Kidney (tissue), 14 donors: ENCODE results near the gene MSMO1. TPM values are rescaled to one million over a fixed set of nuclear protein-coding genes. Genes with fewer than 3 reads are reported as not detected.

ENCODE experiments used
- DNase-seq, 5 donors: peaks; one replicate each; pipeline ENCODE4 v3.0.0-alpha.2; 2013 to 2020
- FAIRE-seq: peaks from 2 replicates; lab custom pipeline; 2012; peaks lifted over from hg19 to GRCh38; lab: Jason Lieb, UNC
- H3K27ac ChIP-seq, 2 donors: one replicate each; pipeline ENCODE4 v1.7.0; 2013; ENCODE audit warnings: low read depth in 2 of 2, low read length in 2 of 2, inconsistent platforms in 1 of 2
- H3K27me3 ChIP-seq: one replicate; pipeline ENCODE4 v1.7.1; 2013; ENCODE audit warnings: low read length, inconsistent platforms; ENCODE audit not compliant: control insufficient read depth, insufficient read depth
- H3K36me3 ChIP-seq, 3 donors: one replicate each; pipeline versions ENCODE4 v1.7.0 to v1.7.1; 2013; ENCODE audit warnings: low read length in 3 of 3, control low read depth in 1 of 3, inconsistent platforms in 1 of 3; ENCODE audit not compliant: insufficient read depth in 3 of 3, control insufficient read depth in 2 of 3
- H3K4me1 ChIP-seq, 3 donors: one replicate each; pipeline versions ENCODE4 v1.7.0 to v1.7.1; 2013; ENCODE audit warnings: low read length in 3 of 3, inconsistent platforms in 1 of 3, low read depth in 1 of 3; ENCODE audit not compliant: control insufficient read depth in 2 of 3, insufficient read depth in 2 of 3
- H3K4me3 ChIP-seq, 3 donors: one replicate each; pipeline versions ENCODE4 v1.7.0 to v1.8.1; 2013; ENCODE audit warnings: low read length in 3 of 3, control low read depth in 1 of 3, inconsistent platforms in 1 of 3
- H3K9ac ChIP-seq, 3 donors: one replicate each; pipeline versions ENCODE4 v1.7.0 to v1.7.1; 2013; ENCODE audit warnings: low read length in 3 of 3, control low read depth in 1 of 3, inconsistent platforms in 1 of 3
- H3K9me3 ChIP-seq, 3 donors: one replicate each; pipeline versions ENCODE4 v1.7.0 to v1.7.1; 2013; ENCODE audit warnings: low read length in 3 of 3, control low read depth in 1 of 3, inconsistent platforms in 1 of 3; ENCODE audit not compliant: control insufficient read depth in 2 of 3, insufficient read depth in 1 of 3
- intact Hi-C: fragments of 100-400 bp; cut with DNase I; formaldehyde crosslinking; loops from one replicate; pipeline ENCODE4 v1.11.1; 2022
- polyA plus RNA-seq: library from polyadenylated mRNA; stranded (reverse); fragments of 350-450 nt; fragmentation: Illumina TruSeq; extraction: RNeasy Lipid Tissue Mini Kit (QIAGEN cat#74804); gene quantifications from one replicate; pipeline ENCODE4 v1.2.3, GENCODE V29; 2014; ENCODE audit warnings: low read depth, low replicate concordance; ENCODE audit not compliant: insufficient read depth
- total RNA-seq: library from RNA; stranded (reverse); fragmentation: NEBNext Ultra II Directional; extraction: Animal tissue kit (Norgen Biotek cat#: 25700); gene quantifications from one replicate; pipeline ENCODE4 v1.2.1, GENCODE V29; 2021
- TF ChIP-seq, protein P1 (sequence below): IDR thresholded peaks from 3 replicates; pipeline ENCODE4 v1.5.1; 2012; ENCODE audit warnings: mild to moderate bottlenecking, moderate library complexity, borderline replicate concordance; ENCODE audit not compliant: insufficient read depth; ENCODE audit errors: extremely low read depth
- donor health status: control.
- donor health status: control.
- donor health status: control.
- donor health status: control.
- donor health status: control.
- donor health status: DM: yes; HTN: yes; CAD: no.
- donor health status: Normal renal cell carcinoma (clear cell type).

Gene MSMO1
- total and polyA plus RNA-seq, 2 donors from 2014 or later: 32.4 to 91.4 TPM

DNA sequence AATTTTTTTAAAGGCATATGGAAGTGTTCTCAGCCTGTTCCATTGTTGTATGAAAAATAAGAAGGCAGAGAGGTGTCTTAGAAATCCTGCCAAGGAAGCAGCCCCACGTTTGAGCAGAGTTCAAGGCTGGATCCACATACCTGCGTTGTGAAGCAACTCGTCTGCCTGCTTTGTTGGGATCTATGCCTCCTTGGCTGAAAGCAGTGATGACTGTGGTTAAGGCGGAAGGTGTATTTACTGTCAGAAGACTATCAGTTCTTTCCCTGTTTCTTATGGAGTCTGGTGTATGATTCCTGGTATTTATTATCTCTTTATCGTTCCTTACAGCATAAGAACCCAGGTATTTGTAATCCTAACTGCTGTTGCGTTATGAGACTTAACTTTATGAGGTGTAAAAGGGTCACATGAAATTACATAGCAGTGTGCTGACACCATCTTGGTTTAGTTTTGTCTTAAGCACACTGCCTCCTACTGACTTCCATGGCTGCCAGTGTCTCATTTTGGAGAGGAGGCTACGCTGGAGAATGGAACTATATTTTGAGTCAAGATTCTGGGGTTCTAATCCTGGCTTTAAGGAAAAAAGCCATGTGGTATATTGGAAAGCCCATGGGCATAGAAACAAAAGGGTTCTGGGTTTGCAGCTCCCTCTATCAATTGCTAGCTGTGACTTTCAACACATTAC is 3.1 kb upstream of the MSMO1 start:
- no peaks in the 10 kb centered on the region for H3K36me3 ChIP-seq
- no peak overlapping the region for H3K4me3 ChIP-seq
- FAIRE-seq: no peak
- intact Hi-C loops: no loop called here
- TF ChIP-seq, protein P1, sequence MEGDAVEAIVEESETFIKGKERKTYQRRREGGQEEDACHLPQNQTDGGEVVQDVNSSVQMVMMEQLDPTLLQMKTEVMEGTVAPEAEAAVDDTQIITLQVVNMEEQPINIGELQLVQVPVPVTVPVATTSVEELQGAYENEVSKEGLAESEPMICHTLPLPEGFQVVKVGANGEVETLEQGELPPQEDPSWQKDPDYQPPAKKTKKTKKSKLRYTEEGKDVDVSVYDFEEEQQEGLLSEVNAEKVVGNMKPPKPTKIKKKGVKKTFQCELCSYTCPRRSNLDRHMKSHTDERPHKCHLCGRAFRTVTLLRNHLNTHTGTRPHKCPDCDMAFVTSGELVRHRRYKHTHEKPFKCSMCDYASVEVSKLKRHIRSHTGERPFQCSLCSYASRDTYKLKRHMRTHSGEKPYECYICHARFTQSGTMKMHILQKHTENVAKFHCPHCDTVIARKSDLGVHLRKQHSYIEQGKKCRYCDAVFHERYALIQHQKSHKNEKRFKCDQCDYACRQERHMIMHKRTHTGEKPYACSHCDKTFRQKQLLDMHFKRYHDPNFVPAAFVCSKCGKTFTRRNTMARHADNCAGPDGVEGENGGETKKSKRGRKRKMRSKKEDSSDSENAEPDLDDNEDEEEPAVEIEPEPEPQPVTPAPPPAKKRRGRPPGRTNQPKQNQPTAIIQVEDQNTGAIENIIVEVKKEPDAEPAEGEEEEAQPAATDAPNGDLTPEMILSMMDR: no peak
- H3K9ac ChIP-seq: no peak overlapping the region
- H3K27me3 ChIP-seq: no peaks in the 10 kb centered on the region
- no peak overlapping the region for H3K27ac ChIP-seq
- no peaks in the 10 kb centered on the region for H3K9me3 ChIP-seq
- DNase-seq: no peak
- H3K4me1 ChIP-seq: peaks cover 0 to 10% (median 2%) of the 10 kb centered on the region in 3 donors

DNA sequence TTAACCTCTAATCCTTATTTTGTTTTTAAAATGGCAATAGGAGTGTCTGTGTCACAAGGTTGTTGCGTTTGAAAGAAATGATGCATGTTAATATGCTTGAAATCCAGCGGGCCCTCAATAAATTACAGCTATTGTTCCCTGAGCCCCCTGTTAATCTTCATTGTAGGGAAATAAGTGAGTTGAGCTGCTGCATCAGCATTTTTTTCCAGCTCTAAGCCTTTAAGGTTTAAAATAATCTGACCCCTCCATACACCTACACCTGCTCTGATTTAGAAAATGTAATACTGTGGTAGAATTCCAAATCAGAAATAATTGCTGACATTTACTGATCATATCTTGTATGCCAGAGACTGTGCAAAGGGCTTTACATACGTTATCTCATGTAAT is 2.6 kb upstream of the MSMO1 start:
- Histone ChIP-seq H3K4me3 (no peak overlapping the region), H3K9ac (no peak overlapping the region), H3K27ac (no peak overlapping the region), H3K9me3 (no peaks in the 10 kb centered on the region), H3K27me3 (no peaks in the 10 kb centered on the region), H3K36me3 (no peaks in the 10 kb centered on the region), H3K4me1 (peaks cover 0 to 10% (median 2%) of the 10 kb centered on the region in 3 donors)
- intact Hi-C loops: no loop called here
- DNase-seq: no peak
- no peak for FAIRE-seq
- TF ChIP-seq, protein P1: no peak

DNA sequence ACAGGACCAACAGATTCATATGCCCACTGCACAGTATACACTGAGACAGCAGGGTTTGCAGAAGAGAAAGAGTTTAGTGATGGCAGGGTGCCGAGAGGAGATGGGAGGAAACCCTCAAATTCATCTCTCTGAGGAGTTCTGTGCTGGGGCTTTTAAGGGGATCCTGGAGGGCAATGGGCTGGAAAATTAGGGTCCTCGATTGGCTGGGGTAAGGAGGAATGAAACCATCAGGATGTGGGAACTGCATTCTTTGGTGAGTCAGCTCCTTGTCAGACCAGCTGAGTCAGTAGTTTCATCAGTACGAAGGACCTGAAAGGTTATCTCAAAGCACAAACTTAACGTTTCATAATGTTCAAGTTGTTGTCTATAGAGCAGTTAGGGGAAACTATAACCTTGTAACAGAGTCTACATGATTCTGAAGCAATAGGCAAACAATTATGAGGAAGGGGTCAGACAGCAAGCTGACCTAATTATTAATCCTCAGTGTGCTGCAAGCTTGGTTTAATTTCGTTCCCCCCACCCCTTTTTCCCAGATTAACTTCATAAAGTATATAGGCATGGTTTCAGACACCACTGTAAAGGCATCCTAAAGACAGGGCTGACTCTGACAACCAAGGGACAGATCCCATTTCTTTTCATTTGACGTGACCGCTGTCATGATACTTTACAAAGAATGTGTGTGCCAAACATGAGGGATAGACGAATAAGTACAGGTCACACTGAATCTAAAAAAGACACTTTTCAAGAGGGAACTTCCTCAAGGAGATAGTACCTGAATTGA is 1.5 kb upstream of the MSMO1 start:
- FAIRE-seq: no peak
- no peaks in the 10 kb centered on the region for H3K27me3 ChIP-seq
- intact Hi-C loops: no loop called here
- peaks cover 0 to 10% (median 10%) of the 10 kb centered on the region in 3 donors for H3K4me1 ChIP-seq
- H3K9me3 ChIP-seq: no peaks in the 10 kb centered on the region
- peak overlapping the region; percentile 40 to 76 for H3K27ac ChIP-seq
- H3K9ac ChIP-seq: no peak overlapping the region
- no peaks in the 10 kb centered on the region for H3K36me3 ChIP-seq
- H3K4me3 ChIP-seq: peak overlapping the region in 2 of 3 donors; percentile 96 to 98
- TF ChIP-seq, protein P1: no peak
- peak in 2 of 5 donors; percentile 3 to 19 for DNase-seq
